HG03025 (cell line): ENCODE results near the gene CA11.

Source experiments
- ATAC-seq: cut with Tn5 transposase; IDR thresholded peaks from one replicate; pipeline ENCODE4 v1.9.1; 2021; ENCODE audit warnings: mild to moderate bottlenecking, moderate library complexity; ENCODE audit not compliant: unreplicated experiment, low FRiP score

Gene CA11

DNA sequence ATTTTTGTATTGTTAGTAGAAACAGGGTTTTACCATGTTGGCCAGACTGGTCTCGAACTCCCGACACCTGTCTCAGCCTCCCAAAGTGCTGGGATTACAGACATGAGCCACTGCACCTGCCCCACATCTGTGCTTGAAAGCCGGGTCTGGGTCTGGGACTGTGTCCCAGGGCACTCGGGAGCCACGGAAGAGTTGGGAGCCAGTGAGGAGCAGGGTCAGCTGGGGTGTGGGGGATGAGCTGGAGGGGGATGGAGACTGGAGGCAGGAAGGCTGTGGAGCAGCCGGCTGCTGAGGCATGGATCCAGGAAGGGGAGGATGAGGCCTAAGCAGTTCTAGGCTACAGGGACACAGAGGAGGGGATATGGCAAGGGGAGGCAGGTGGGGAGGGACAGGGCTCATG is 50.2 kb downstream of the CA11 start:
- ATAC-seq = no peak

DNA sequence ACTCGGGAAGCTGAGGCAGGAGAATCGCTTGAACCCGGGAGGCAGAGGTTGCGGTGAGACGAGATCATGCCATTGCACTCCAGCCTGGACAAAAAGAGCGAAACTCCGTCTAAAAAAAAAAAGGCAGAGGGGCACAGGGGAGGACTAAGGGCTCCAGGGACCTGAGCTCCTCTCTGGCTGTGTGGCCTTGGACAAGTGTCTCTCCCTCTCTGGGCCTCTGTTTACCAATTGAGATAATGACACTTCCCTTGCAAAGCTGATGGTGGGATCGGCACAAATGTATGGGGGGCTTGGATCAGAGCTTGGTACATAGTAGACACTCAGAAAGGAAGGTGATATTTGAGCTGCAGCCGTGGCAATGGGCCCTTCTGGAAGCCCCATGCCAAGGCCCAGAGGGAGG is 50.8 kb downstream of the CA11 start:
- no peak for ATAC-seq

GRCh38 chr19:48591021-48591420 is 55.0 kb downstream of the CA11 start:
- no peak for ATAC-seq

GRCh38 chr19:48588670-48589401 is 57.2 kb downstream of the CA11 start:
- no peak for ATAC-seq
